Parathyroid adenoma (tissue), 2 donors: Measurements from ENCODE around the gene EGFL6.
A peak's percentile ranks its signal among the peaks of the same experiment; 100 is the strongest.

ENCODE experiments used
- H2AFZ ChIP-seq: fragments of 300-600 bp; sonication (generic); one replicate; pipeline ENCODE4 v1.7.0; 2017; ENCODE audit warnings: antibody characterized with exemption, mild to moderate bottlenecking
- H3K27ac ChIP-seq: fragments of 300-600 bp; sonication (generic); one replicate; pipeline ENCODE4 v1.7.0; 2017
- H3K27me3 ChIP-seq: fragments of 300-600 bp; sonication (generic); one replicate; pipeline ENCODE4 v1.7.0; 2017; ENCODE audit warnings: low read length; ENCODE audit not compliant: control insufficient read depth, insufficient read depth
- H3K36me3 ChIP-seq: fragments of 300-600 bp; sonication (generic); one replicate; pipeline ENCODE4 v1.7.0; 2017; ENCODE audit warnings: low read length; ENCODE audit not compliant: control insufficient read depth, insufficient read depth
- H3K4me1 ChIP-seq: fragments of 300-600 bp; sonication (generic); one replicate; pipeline ENCODE4 v1.7.0; 2017; ENCODE audit warnings: control low read depth
- H3K4me2 ChIP-seq: fragments of 300-600 bp; sonication (generic); one replicate; pipeline ENCODE4 v1.7.0; 2017; ENCODE audit warnings: low read length
- H3K4me3 ChIP-seq: fragments of 300-600 bp; sonication (generic); one replicate; pipeline ENCODE4 v1.7.0; 2017; ENCODE audit warnings: low read depth, low read length
- H3K79me2 ChIP-seq: fragments of 300-600 bp; sonication (generic); one replicate; pipeline ENCODE4 v1.7.0; 2017; ENCODE audit warnings: control low read depth
- H3K9ac ChIP-seq: fragments of 300-600 bp; sonication (generic); one replicate; pipeline ENCODE4 v1.7.0; 2017; ENCODE audit warnings: mild to moderate bottlenecking
- H3K9me3 ChIP-seq: fragments of 300-600 bp; sonication (generic); one replicate; pipeline ENCODE4 v1.7.0; 2017; ENCODE audit warnings: low read length; ENCODE audit not compliant: control insufficient read depth
- TF ChIP-seq, protein P1 (sequence below): fragments of 300-600 bp; sonication (generic); IDR thresholded peaks from one replicate; pipeline ENCODE4 v1.7.0; 2017; ENCODE audit warnings: antibody characterized with exemption, mild to moderate bottlenecking
- donor health status: primary hyperparathyroidism.

EGFL6 gene

DNA sequence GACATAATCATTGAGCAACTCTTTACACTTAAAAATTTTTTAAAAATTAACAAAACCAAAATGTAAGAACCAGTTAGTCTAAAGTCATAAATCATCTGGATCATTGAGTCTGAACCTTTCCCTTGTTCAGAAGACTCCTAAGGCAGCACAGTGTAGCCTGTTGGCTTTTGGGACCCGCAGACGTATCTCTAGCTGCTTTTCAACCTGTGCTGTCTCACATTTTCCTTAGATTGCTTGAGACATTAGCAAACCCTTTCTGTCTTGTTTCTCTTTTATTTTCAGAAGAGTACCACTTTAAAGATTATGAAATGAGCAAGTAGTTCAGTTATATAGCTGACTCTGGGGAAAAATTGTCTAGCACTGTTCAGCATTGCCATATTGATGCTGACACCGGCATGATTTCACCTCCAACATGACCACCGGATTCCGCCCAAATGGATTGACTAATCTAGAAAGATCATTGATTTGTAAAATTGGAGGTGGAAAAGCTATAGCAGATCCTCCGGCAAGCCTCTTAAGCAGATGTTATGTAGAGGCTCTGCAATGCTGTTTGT lies 92.4 kb downstream of the EGFL6 start:
- Histone ChIP-seq H3K79me2 (no peaks in the 10 kb centered on the region), H3K27ac (no peak overlapping the region), H3K4me2 (no peak overlapping the region), H3K4me1 (no peaks in the 10 kb centered on the region), H3K4me3 (peak overlapping the region; percentile 22), H3K9me3 (no peaks in the 10 kb centered on the region), H3K36me3 (no peaks in the 10 kb centered on the region), H3K27me3 (no peaks in the 10 kb centered on the region), H3K9ac (no peak overlapping the region), H2AFZ (no peak overlapping the region)
- TF ChIP-seq, protein P1, sequence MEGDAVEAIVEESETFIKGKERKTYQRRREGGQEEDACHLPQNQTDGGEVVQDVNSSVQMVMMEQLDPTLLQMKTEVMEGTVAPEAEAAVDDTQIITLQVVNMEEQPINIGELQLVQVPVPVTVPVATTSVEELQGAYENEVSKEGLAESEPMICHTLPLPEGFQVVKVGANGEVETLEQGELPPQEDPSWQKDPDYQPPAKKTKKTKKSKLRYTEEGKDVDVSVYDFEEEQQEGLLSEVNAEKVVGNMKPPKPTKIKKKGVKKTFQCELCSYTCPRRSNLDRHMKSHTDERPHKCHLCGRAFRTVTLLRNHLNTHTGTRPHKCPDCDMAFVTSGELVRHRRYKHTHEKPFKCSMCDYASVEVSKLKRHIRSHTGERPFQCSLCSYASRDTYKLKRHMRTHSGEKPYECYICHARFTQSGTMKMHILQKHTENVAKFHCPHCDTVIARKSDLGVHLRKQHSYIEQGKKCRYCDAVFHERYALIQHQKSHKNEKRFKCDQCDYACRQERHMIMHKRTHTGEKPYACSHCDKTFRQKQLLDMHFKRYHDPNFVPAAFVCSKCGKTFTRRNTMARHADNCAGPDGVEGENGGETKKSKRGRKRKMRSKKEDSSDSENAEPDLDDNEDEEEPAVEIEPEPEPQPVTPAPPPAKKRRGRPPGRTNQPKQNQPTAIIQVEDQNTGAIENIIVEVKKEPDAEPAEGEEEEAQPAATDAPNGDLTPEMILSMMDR: no peak

DNA sequence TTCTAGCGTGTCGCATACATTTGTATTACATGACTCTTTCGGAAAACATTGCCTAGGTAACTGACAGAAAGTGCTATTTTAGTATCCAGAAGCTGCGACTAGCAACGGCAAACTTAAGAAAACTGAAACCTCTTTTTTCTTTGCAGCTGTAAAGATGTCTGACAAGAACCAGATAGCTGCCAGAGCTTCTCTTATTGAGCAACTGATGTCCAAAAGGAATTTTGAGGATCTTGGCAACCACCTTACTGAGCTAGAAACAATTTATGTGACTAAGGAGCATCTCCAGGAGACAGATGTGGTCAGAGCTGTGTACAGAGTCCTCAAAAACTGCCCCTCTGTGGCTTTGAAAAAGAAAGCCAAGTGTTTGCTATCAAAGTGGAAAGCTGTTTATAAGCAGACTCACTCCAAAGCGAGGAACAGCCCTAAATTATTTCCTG lies 93.0 kb downstream of the EGFL6 start:
- Histone ChIP-seq H3K79me2 (no peaks in the 10 kb centered on the region), H2AFZ (no peak overlapping the region), H3K27ac (no peak overlapping the region), H3K36me3 (no peaks in the 10 kb centered on the region), H3K27me3 (no peaks in the 10 kb centered on the region), H3K9me3 (no peaks in the 10 kb centered on the region), H3K9ac (no peak overlapping the region), H3K4me1 (no peaks in the 10 kb centered on the region), H3K4me2 (no peak overlapping the region), H3K4me3 (peak overlapping the region; percentile 22)
- TF ChIP-seq, protein P1: no peak

DNA sequence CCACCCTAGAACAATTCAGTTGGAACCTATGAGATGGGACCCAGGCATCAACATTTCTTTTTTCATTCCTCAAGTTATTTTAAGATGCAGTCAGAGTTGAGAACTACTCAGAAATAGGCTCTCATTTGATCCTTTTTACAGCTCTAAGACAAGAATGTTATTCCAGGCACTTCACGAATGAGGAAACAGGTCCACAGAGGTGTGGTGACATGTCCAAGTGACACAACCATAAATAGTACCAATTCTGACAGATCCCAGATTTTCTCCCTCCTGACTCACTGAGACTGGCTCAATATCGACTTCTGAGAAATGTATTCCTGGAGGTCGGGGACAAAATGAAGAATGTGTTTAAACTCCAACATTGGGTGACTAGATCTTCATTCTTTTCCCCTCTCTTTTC lies 94.6 kb downstream of the EGFL6 start:
- peak overlapping the region; percentile 57 for H3K27ac ChIP-seq
- no peaks in the 10 kb centered on the region for H3K36me3 ChIP-seq

DNA sequence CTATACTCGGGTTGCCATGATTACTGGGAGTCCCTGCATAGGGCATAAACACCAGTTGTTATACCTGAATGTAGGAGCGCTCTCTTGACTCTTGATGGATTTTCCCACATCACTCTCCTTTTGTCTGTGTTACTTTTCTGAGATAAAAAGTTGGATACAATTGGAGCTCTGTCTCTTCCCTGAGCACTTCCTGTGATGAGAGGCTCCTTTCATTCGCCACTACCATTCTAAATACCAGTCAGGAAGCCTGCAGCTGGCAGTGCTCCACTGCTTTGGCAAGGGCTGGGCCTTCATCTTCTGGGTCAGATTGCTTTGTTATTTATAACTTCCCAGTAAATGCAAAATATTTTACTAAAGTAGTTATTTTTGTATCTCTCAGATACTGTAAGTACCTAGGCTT lies 97.4 kb downstream of the EGFL6 start:
- Histone ChIP-seq H3K9me3 (no peaks in the 10 kb centered on the region), H3K9ac (no peak overlapping the region), H3K79me2 (no peaks in the 10 kb centered on the region), H3K27ac (peak overlapping the region; percentile 19), H3K27me3 (no peaks in the 10 kb centered on the region), H3K4me3 (no peak overlapping the region), H3K36me3 (no peaks in the 10 kb centered on the region), H3K4me1 (no peaks in the 10 kb centered on the region), H2AFZ (peak overlapping the region; percentile 56), H3K4me2 (no peak overlapping the region)
- TF ChIP-seq, protein P1: no peak

More for the DNA sequence above, 94.6 kb downstream of the EGFL6 start:
- Histone ChIP-seq H3K9ac (no peak overlapping the region), H3K9me3 (no peaks in the 10 kb centered on the region), H3K4me3 (no peak overlapping the region), H2AFZ (no peak overlapping the region), H3K27me3 (no peaks in the 10 kb centered on the region), H3K4me1 (no peaks in the 10 kb centered on the region), H3K4me2 (no peak overlapping the region), H3K79me2 (no peaks in the 10 kb centered on the region)
- TF ChIP-seq, protein P1: no peak

DNA sequence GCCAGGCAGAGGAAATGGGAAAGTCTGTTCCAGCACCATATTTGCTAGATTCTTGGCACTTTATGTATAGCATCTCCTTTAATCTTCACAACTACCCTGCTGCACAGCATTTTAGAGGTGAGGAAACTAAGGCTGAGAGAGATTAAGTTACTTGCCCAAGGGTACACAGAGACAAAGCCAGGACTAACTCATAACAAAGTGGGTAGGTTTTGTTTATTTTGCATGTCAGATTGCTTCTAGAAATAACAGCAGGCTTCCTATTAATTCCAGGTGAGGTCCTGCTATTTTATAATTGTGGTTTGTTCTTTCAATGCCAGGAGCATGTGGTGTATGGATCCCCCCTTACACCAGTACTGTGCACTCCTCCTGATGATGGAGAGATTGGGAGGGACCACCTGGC lies 98.5 kb downstream of the EGFL6 start:
- Histone ChIP-seq H3K9ac (no peak overlapping the region), H3K4me1 (no peaks in the 10 kb centered on the region), H3K36me3 (no peaks in the 10 kb centered on the region), H3K4me3 (no peak overlapping the region), H3K27ac (no peak overlapping the region), H3K4me2 (no peak overlapping the region), H3K27me3 (no peaks in the 10 kb centered on the region), H3K79me2 (no peaks in the 10 kb centered on the region), H2AFZ (no peak overlapping the region), H3K9me3 (no peaks in the 10 kb centered on the region)
- TF ChIP-seq, protein P1: no peak
